A673 (cell line): ENCODE results near the gene SH3RF3.

Experiments
- CTCF ChIP-seq: fragments of 300-800, 200-600 bp; sonication (generic); conservative IDR thresholded peaks from 2 replicates; pipeline ENCODE4 v1.5.1; 2017; ENCODE audit warnings: low read depth, mild to moderate bottlenecking, antibody characterized with exemption, low read length, moderate library complexity, mixed read lengths
- EZH2 ChIP-seq: fragments of 200-600 bp; sonication (generic); IDR thresholded peaks from 2 replicates; pipeline ENCODE4 v1.6.1; 2017; ENCODE audit warnings: borderline replicate concordance, low read depth, mild to moderate bottlenecking, mixed read lengths, antibody characterized with exemption, low read length; ENCODE audit not compliant: poor library complexity, severe bottlenecking

- TF ChIP-seq CTCF (peak; percentile 94), EZH2 (no peak)
Observed at GRCh38 chr2:109128048-109128615, 873 bp upstream of the SH3RF3 start.
